Activated T-cell treated with anti-CD3 and anti-CD28 coated beads for 1 hour (primary cell): ENCODE data around the gene TOPAZ1.
A peak's percentile ranks its signal among the peaks of the same experiment; 100 is the strongest.

ENCODE experiments used
- DNase-seq: peaks from one replicate; pipeline ENCODE4 v3.0.0-alpha.2; 2020; ENCODE audit warnings: low read depth

Gene TOPAZ1

GRCh38 chr3:44241706-44242105, at the start of gene TOPAZ1:
Gene TOPAZ1 (plus strand): TSS chr3:44241886. CDS start chr3:44242054, 168 bp downstream.
- DNase-seq, result no peak

- DNase-seq, result peak; percentile 53
Observed at GRCh38 chr3:44198284-44199269, 43.1 kb upstream of the TOPAZ1 start.

DNA sequence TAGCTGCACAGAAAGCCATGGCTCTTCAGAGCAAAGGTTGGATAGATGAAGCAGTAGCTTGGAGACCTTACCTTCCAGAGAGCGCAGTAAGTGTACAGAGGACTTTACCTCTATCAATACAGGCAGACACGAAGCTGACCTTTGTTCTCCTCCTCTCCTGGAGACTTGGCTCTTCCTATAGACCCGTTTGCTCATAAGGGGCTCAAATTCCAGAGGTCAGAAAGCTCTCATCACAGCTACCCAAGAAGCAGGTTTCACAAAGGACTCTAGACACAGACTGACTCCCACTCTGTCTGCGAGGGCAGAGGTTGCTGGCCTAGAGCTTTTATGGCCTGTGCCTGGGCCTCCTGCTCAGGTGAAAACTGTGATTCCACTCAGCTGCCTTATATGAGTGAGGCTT, 35.4 kb upstream of the TOPAZ1 start:
- DNase-seq, result no peak

GRCh38 chr3:44206862-44207652, 34.6 kb upstream of the TOPAZ1 start:
- no peak for DNase-seq

- DNase-seq, result no peak
Observed at GRCh38 chr3:44208086-44208485, 33.6 kb upstream of the TOPAZ1 start.

DNA sequence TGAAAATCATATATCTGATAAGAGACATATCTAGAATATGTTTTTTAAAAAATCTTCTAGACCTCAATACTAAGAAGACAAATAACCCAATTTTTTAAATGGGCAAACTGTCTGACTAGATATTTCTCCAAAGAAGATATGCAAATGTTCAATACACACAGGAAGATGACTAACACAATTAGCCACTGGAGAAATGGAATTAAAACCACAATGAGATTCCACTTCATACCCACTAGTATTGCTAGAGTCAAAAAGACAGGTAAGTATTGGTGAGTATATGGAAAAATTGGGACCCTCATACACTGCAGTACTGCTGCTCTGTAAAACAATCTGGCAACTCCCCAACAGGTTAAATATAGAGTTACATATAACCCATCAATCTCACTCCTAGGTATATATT, 33.1 kb upstream of the TOPAZ1 start:
- DNase-seq, result no peak

DNA sequence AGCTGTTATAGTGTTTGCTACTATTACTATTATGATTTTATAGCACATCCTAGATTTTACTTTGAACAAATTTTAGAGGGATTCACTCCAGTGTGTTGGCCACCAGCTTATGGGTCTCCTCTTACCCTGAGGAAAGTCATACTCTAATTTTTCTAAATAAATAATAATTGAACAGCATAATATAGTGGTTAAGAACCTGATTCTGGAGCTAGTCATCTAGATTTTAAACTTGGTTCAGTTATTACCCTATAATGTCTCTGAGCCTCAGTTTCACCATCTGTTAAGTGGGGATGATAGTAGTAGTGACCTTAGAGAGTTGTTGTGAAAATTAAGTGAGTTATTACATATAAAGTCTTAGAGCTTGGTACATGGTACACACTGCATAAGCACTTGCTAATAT, 30.7 kb upstream of the TOPAZ1 start:
- no peak for DNase-seq

- DNase-seq, result no peak
Observed at GRCh38 chr3:44222337-44222736, 19.3 kb upstream of the TOPAZ1 start.

DNA sequence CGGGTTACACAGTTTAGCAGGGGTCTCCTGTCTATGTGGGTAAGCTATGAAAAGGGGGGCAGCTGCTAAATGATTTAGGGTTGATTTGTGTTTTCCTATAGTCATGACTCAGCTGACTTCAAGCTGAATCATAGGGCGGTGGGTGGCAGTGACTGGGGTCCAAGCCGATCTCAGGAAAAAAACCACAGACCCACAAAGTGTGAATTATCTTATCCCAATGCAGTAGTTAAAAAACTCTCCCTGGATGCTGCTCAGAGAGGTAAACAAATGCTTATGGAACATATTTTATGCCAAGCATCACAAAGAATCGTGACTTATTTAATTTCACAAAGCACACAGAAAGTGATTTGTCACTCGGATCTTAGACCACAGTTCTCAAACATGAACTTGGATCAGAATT, 18.4 kb upstream of the TOPAZ1 start:
- no peak for DNase-seq

DNA sequence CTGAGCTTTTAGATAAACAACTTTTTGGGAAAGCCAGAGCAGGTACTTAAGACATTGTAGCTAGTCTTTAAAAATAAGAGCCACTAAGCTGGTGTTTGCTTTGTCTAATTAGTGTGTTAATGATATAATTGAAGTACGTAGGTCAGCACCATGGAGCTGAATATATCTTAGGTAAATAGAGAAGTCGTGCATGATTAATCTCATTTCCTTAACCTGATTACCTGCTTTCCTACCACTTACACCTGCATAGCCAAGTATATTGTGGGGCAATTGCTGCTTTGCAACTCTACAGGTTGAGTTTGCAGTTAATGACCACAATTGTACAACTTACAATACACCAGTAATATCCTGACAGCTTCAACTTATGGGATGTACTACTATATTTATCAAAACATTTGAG, 17.6 kb upstream of the TOPAZ1 start:
- no peak for DNase-seq

GRCh38 chr3:44226573-44226972, 15.1 kb upstream of the TOPAZ1 start:
- no peak for DNase-seq

DNA sequence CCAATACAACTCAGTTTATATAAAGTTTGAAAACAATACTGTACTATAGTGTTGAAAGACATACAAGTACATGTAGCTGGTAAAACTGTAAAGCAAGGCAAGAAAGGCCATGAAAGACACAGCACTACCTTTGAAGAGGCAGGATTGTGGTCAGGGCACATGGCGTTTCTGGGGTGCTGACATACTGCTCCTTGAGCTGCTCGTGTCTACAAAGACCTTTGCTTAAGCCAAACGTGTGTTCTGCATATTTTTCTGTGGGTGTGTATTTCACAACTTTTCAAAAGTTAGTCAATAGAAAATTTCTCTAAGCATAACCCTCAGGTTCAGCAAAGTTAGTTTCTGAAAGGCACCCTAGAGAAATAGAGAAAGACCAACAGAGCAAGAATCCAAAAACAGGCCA, 14.1 kb upstream of the TOPAZ1 start:
- DNase-seq, result no peak

DNA sequence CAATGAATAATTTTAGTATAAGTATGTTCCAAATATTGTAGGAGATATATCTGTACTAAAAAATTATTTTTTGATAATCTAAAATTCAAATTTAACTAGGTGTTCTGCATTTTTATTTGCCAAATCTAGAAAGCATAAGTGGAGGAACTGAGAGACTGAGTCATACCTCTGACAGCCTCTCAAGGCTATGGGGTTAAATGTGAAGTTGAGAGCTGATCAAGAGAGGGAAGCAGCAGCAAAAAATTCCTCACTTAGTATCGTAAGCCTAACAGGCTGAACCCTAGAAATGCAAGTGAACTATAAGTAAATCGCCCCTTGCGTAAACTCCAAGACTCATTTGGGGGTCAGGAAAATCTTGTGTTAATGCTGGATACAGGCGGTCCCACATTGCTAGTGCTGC, 12.8 kb upstream of the TOPAZ1 start:
- no peak for DNase-seq

- no peak for DNase-seq
Observed at GRCh38 chr3:44232407-44232806, 9.3 kb upstream of the TOPAZ1 start.

DNA sequence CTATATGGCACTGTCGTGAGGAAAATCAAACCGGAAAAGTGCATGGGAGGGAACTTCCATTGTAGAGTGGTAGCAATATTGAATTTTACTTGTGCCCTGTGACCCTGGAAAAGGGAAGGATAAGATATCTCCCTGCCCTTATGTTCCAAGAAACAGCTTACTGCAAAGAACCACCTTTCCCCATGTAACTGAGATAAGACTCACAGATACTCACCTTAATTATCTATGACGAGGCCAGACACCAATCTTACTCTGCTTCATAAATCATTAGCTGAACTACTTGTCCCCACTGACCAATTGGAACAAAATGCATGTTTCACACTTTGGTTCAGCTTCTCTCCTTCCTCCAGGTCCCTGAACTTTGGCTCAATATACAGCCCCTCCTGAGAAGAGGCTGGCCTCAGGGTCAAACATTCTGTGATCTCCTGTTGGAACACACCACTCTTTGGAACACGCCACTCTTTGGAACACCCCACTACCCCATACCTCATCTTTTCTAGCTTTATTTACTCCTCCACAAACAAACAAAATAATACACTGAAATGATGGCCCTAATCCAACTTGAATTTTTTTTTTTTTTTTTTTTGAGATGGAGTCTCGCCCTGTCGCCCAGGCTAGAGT, 6.9 kb upstream of the TOPAZ1 start:
- DNase-seq, result no peak

DNA sequence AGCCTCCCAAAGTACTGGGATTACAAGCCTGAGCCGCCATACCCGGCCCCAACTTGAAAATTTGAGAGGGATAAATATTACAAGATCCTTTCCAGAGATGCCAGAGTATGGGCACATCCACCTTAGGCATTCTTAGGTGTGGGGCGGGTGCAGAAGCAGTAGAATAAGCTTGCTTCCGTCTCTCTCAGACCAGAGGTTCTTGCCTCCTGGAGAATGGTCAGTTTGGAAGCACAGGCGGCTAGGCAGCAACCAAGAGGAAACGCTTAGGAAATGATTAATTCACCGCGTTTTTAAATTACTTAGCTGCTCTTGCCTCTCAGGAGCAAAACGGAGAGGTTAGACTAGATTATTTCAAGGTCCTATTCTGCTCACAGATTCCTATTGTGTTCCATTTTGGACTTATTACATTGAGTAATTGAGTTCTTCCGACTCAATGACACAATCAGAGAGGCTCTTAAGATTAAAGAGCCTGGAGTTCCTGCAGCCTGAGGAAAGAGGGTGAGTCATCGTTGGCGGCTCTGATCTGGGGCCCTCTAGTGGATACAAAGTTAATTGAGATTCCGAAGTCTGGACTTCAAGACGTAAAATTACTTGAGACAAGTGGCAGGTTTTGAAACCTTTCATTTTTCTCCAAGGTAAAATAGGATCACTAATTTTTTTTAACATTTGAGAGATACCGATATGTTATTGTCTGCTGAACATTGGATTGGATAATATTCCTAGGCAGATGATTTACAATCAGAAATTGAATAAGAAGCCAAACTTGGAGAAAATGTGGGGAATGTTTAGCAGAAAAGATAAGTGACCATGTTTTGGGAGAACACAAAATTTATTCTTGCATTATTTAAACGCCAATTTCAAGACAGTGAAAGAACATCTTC, 5.8 kb upstream of the TOPAZ1 start:
- peak; percentile 28 for DNase-seq

- DNase-seq, result no peak
Observed at GRCh38 chr3:44236485-44236908, 5.2 kb upstream of the TOPAZ1 start.

- no peak for DNase-seq
Observed at GRCh38 chr3:44237161-44237560, 4.5 kb upstream of the TOPAZ1 start.

- no peak for DNase-seq
Observed at GRCh38 chr3:44237665-44238064, 4.0 kb upstream of the TOPAZ1 start.

GRCh38 chr3:44238889-44239288, 2.8 kb upstream of the TOPAZ1 start:
- DNase-seq, result no peak

DNA sequence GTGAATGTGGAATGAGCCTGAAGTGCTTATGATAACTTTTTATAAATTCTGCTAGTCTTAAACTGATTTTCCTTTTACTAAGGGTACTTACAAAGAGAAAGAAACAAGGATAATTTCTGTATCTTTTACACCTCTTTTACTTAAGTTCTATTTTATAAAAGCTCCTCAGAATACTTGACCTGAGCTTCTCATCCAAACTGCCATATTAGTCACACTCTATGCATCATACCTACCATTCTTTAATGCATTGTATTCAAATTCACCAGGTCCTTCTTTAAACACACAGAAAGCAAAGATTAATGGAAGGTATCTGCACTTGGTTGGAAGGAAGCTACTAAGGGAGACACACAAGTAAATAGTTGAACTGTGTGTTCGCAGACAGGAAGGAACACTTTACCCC, 1.6 kb upstream of the TOPAZ1 start:
- DNase-seq, result no peak

DNA sequence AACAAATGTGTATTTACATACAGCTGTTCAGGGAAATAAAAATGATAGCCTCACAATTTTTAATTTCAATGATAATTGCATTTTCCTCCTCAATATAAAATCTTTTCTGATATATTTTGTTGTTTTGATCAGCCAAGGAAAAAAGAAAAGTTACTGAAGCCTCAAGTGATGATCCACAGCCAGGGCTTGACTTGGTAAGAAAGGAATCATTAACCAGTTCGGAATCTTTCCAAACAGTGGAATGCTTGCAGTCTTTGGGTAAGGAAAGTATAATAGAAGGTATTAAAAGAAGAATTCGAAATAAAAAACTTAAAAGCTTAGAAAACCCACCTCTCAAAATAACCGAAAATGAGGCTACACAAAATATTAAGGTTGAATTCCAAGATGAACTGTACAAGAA, 1.0 kb downstream of the TOPAZ1 start:
- no peak for DNase-seq
